Heart right ventricle (tissue), 16 donors: Measurements from ENCODE around the gene INO80D. TPM values are rescaled to one million over a fixed set of nuclear protein-coding genes. Genes with fewer than 3 reads are reported as not detected.
"Not testable (repeated sequence)": the region's sequence is repeated elsewhere in the genome, so short reads cannot be mapped to it uniquely, and the experiment has no call there.

Experiments used
- ATAC-seq, 8 donors: fragments of 200-7000 bp; cut with Tn5 transposase; one replicate each; pipeline ENCODE4 v1.9.1; 2020; ENCODE audit warnings: mild to moderate bottlenecking in 8 of 8, moderate library complexity in 8 of 8, moderate number of reproducible peaks in 1 of 8
- DNase-seq, 2 donors: peaks; one replicate each; pipeline ENCODE4 v3.0.0-alpha.2; 2020
- H3K27ac ChIP-seq, 10 donors: fragments of 200-600 bp; sonication (generic) in 2 of 10; one replicate each; pipeline versions ENCODE4 v1.5.0 to v1.8.0; 2020 to 2022; ENCODE audit warnings: mild to moderate bottlenecking in 3 of 10
- H3K27me3 ChIP-seq, 7 donors: fragments of 200-600 bp; one replicate each; pipeline ENCODE4 v1.8.0; 2021 to 2022; ENCODE audit warnings: mild to moderate bottlenecking in 2 of 7
- H3K36me3 ChIP-seq, 9 donors: fragments of 200-600 bp; sonication (generic) in 1 of 9; one replicate each; pipeline versions ENCODE4 v1.5.0 to v1.8.0; 2020 to 2022; ENCODE audit warnings: mild to moderate bottlenecking in 2 of 9
- H3K4me1 ChIP-seq, 9 donors: fragments of 200-600 bp; sonication (generic) in 1 of 9; one replicate each; pipeline versions ENCODE4 v1.5.0 to v1.8.0; 2020 to 2022; ENCODE audit warnings: mild to moderate bottlenecking in 4 of 9
- H3K4me3 ChIP-seq, 10 donors: fragments of 200-600 bp; sonication (generic) in 2 of 10; one replicate each; pipeline versions ENCODE4 v1.5.0 to v1.8.0; 2020 to 2022; ENCODE audit warnings: mild to moderate bottlenecking in 7 of 10, moderate library complexity in 2 of 10
- H3K9me3 ChIP-seq, 11 donors: fragments of 200-600 bp in 10 of 11; sonication (generic) in 2 of 11; one replicate each; pipeline versions ENCODE4 v1.5.0 to v1.8.0; 2013 to 2022; ENCODE audit warnings: mild to moderate bottlenecking in 2 of 11, control low read depth in 1 of 11, moderate library complexity in 1 of 11
- CTCF ChIP-seq, 9 donors: fragments of 200-600 bp; sonication (generic) in 2 of 9; IDR thresholded peaks; one replicate each; pipeline versions ENCODE4 v1.5.0 to v1.8.0; 2021 to 2022; ENCODE audit warnings: antibody characterized with exemption in 9 of 9, mild to moderate bottlenecking in 5 of 9, moderate library complexity in 1 of 9
- WGBS, 2 donors: extraction: QIAGEN DNeasy Blood & Tissue Kit; methylation state at CpG; one replicate each; pipeline ENCODE4 v1.1.7; 2013; ENCODE audit warnings: inconsistent platforms in 1 of 2; 5-methylcytosine and 5-hydroxymethylcytosine counted together
- intact Hi-C, 10 donors: fragments of 100-400 bp; cut with DNase I; formaldehyde crosslinking; loops; one replicate each; pipeline versions ENCODE4 v1.11.1 to v1.14.2; 2022
- long read RNA-seq, 3 donors: library from polyadenylated mRNA; unstranded; transcript quantifications; one replicate each; pipeline ENCODE4 v2.0.0, GENCODE V29; 2020 to 2021
- polyA plus RNA-seq, 2 donors: library from polyadenylated mRNA; stranded (reverse); fragments of 200-250 nt; gene quantifications; one replicate each; pipeline ENCODE4 v1.2.3, GENCODE V29; 2013
- total RNA-seq, 10 donors: library from RNA; stranded (reverse); fragmentation: NEBNext Ultra II Directional in 3 of 10; extraction: Animal tissue kit (Norgen Biotek cat#: 25700) in 3 of 10; gene quantifications; one replicate each; pipeline versions ENCODE4 v1.2.1 to v1.2.4, GENCODE V29; 2021 to 2023
- donor health status: Arrhythmogenic right ventricular cardiomyopathy.
- donor health status: ischemic (EF 13 %, LVEDD 7.1; RV severe dilation, severe dysfunction).
- donor health status: healthy with polysubstance abuse.
- donor health status: DM: no; HTN: yes; CAD: no.
- donor health status: DM: no; HTN: no; CAD: no.
- donor health status: ischemic (EF 25% LVEDD 6.9; RV normal size, moderate dysfunction).
- donor health status: ischemic (EF 25% LVEDD 5.7; RV mildly dilated, moderate dysfunction).
- donor health status: healthy.
- donor health status: DM: yes; HTN: yes; CAD: no.
- donor health status: Ischemic cardiomyopathy.
- donor health status: ischemic (EF 35%, LVEDD 5.7; RV mildly dilated, moderate dysfunction).
- donor health status: nonischemic (EF 11% LVEDD 7.7; RV severe dilation, severe dysfunction).
- donor health status: DM: yes; HTN: yes; CAD: no.
- donor health status: PGD.
- donor health status: ischemic (EF 29% LVEDD 5.4; RV normal size, mild dysfunction).
- donor health status: nonischemic (EF 23%, LVEDD 6.1; RV moderate dilation, normal function).

INO80D gene
- total RNA-seq (10 to 100 TPM; 12.5 to 26.3 (median 16.4) TPM), polyA plus RNA-seq (1 to 10 TPM; 1.1 to 3.7 TPM)
- long read RNA-seq, donor 1, partial matches to known transcripts: 1 of 1 reads
- long read RNA-seq, donor 1, other reads (novel, unspliced or antisense): 0 of 1 reads
- long read RNA-seq, donor 2, partial matches to known transcripts: 0 of 2 reads
- long read RNA-seq, donor 2, other reads (novel, unspliced or antisense): 2 of 2 reads
- long read RNA-seq, donor 3, full-length matches to known transcripts: 1 of 9 reads
- long read RNA-seq, donor 3, partial matches to known transcripts: 3 of 9 reads
- long read RNA-seq, donor 3, other reads (novel, unspliced or antisense): 5 of 9 reads

GRCh38 chr2:206085742-206086445 is at the start of gene INO80D:
INO80D (minus strand) TSS chr2:206086174; CDS start chr2:206063016, 23,158 bp downstream.
- 0 to 1% methylated on average over 30 to 39 of the region's 39 CpGs for WGBS, 2 donors
- H3K27ac ChIP-seq: peak within 1 kb of the TSS; percentile 96 to 99 (median 98)
- DNase-seq (peak; percentile 66 to 76), ATAC-seq (peak; percentile 83 to 93 (median 88))
- peaks cover 0 to 17% (median 0%) of the 10 kb centered on the region in 9 donors for H3K36me3 ChIP-seq
- no peaks in the 10 kb centered on the region for H3K9me3 ChIP-seq
- H3K27me3 ChIP-seq: no peaks in the 10 kb centered on the region
- peak within 1 kb of the TSS; percentile 85 to 97 (median 92) for H3K4me3 ChIP-seq
- H3K4me1 ChIP-seq: peaks cover 0 to 34% (median 23%) of the 10 kb centered on the region in 9 donors
- peak in 8 of 9 donors; percentile 22 to 70 (median 53) for TF ChIP-seq CTCF (IDR thresholded peaks at IDR 0.05)
- intact Hi-C loops: loop anchor here in 5 of 10 donors (2.0 to 10.0 kb wide), 4 partner anchors 69 to 1606 kb away; partner anchors contain the start of genes EEF1B2 (in 4 of the 5) and NDUFS1 (in 4 of the 5)

- H3K4me3 ChIP-seq: no peak overlapping the region
- TF ChIP-seq CTCF (IDR thresholded peaks at IDR 0.05): no peak
- no peaks in the 10 kb centered on the region for H3K4me1 ChIP-seq
- H3K27me3 ChIP-seq: no peaks in the 10 kb centered on the region
- no peaks in the 10 kb centered on the region for H3K9me3 ChIP-seq
- DNase-seq (no peak), ATAC-seq (no peak)
- intact Hi-C loops: no loop called here
- H3K36me3 ChIP-seq: peaks cover 0 to 100% (median 86%) of the 10 kb centered on the region in 9 donors
- no peak overlapping the region for H3K27ac ChIP-seq
Measured at GRCh38 chr2:206127656-206128055, 41.7 kb upstream of the INO80D start.

GRCh38 chr2:206125901-206126300 is 39.9 kb upstream of the INO80D start:
- peaks cover 0 to 7% (median 0%) of the 10 kb centered on the region in 11 donors for H3K9me3 ChIP-seq

GRCh38 chr2:206122569-206122968 is 36.6 kb upstream of the INO80D start:
- H3K36me3 ChIP-seq: peaks cover 0 to 98% (median 81%) of the 10 kb centered on the region in 9 donors
- not testable (repeated sequence) for ATAC-seq

More at GRCh38 chr2:206125901-206126300, 39.9 kb upstream of the INO80D start:
- Histone ChIP-seq H3K4me3 (no peak overlapping the region), H3K27ac (no peak overlapping the region), H3K36me3 (peaks cover 0 to 100% (median 91%) of the 10 kb centered on the region in 9 donors), H3K4me1 (no peaks in the 10 kb centered on the region), H3K27me3 (no peaks in the 10 kb centered on the region)
- no peak for TF ChIP-seq CTCF (IDR thresholded peaks at IDR 0.05)
- no peak for DNase-seq
- no peak for ATAC-seq
- intact Hi-C loops: no loop called here

More at GRCh38 chr2:206122569-206122968, 36.6 kb upstream of the INO80D start:
- intact Hi-C loops, H3K4me3 ChIP-seq, H3K4me1 ChIP-seq, DNase-seq, H3K27me3 ChIP-seq, H3K27ac ChIP-seq: not testable (repeated sequence)
- WGBS, 2 donors: 97 to 98% methylated on average over 3 of the region's 3 CpGs
- H3K9me3 ChIP-seq: peaks cover 0 to 15% (median 4%) of the 10 kb centered on the region in 11 donors
